K562 (cell line): ENCODE data around the gene TMEM132D.

Experiments used
- CHD4 ChIP-seq: fragments of 200-600 bp; sonication (generic); IDR thresholded peaks from 3 replicates; pipeline ENCODE4 v1.6.1; 2012; ENCODE audit warnings: low read depth, mild to moderate bottlenecking, mixed read lengths, low read length, inconsistent platforms; ENCODE audit not compliant: insufficient read depth, insufficient replicate concordance, poor library complexity, severe bottlenecking
- CTCF ChIP-seq, 3 experiments: IDR thresholded peaks in 2 of 3; conservative IDR thresholded peaks in 1 of 3; 2 replicates each; pipeline ENCODE4 v1.5.1; 2011 to 2012; ENCODE audit warnings: low read length in 3 of 3, mild to moderate bottlenecking in 3 of 3, control low read depth in 2 of 3, improper control_type of control experiment in 1 of 3, inconsistent platforms in 1 of 3, low read depth in 1 of 3, mixed read lengths in 1 of 3, moderate library complexity in 1 of 3; ENCODE audit not compliant: insufficient read depth in 2 of 3
- ETS1 ChIP-seq: conservative IDR thresholded peaks from 2 replicates; pipeline ENCODE4 v1.6.1; 2011; ENCODE audit warnings: low read depth, mild to moderate bottlenecking, low read length; ENCODE audit not compliant: control insufficient read depth
- FOS ChIP-seq: IDR thresholded peaks from 3 replicates; pipeline ENCODE4 v1.6.1; 2011; ENCODE audit not compliant: insufficient read length; ENCODE audit errors: extremely low read depth
- HMGXB4 ChIP-seq: sonication (generic); formaldehyde crosslinking; IDR thresholded peaks from 2 replicates; pipeline ENCODE4 v1.8.1; 2023; ENCODE audit warnings: mild to moderate bottlenecking, missing genetic modification reagents
- MAX ChIP-seq: sonication (generic); formaldehyde crosslinking; IDR thresholded peaks from 2 replicates; pipeline ENCODE4 v1.9.0; 2022; ENCODE audit warnings: mild to moderate bottlenecking, missing genetic modification reagents
- NR3C1 ChIP-seq: sonication (generic); formaldehyde crosslinking; IDR thresholded peaks from 2 replicates; pipeline ENCODE4 v1.8.1; 2022; ENCODE audit warnings: missing genetic modification reagents
- SMC3 ChIP-seq: conservative IDR thresholded peaks from 2 replicates; pipeline ENCODE4 v1.6.1; 2011; ENCODE audit warnings: low read depth, low read length, improper control_type of control experiment; ENCODE audit not compliant: insufficient read depth
- SP1 ChIP-seq: sonication (generic); formaldehyde crosslinking; IDR thresholded peaks from 2 replicates; pipeline ENCODE4 v1.8.1; 2022; ENCODE audit warnings: mild to moderate bottlenecking, missing genetic modification reagents
- TRIM25 ChIP-seq: fragments of 450-650 bp; IDR thresholded peaks from 2 replicates; pipeline ENCODE4 v1.7.0; 2016; ENCODE audit warnings: borderline replicate concordance
- ZFP30 ChIP-seq: fragments of 250-450 bp; sonication (Bioruptor Pico); IDR thresholded peaks from 2 replicates; pipeline ENCODE4 v1.8.0; 2022; ENCODE audit warnings: moderate library complexity, mild to moderate bottlenecking, inconsistent platforms, borderline replicate concordance
- ZNF12 ChIP-seq: sonication (generic); formaldehyde crosslinking; IDR thresholded peaks from 2 replicates; pipeline ENCODE4 v1.4.0; 2020; ENCODE audit warnings: mild to moderate bottlenecking, missing genetic modification reagents
- ZNF740 ChIP-seq, 3 experiments: fragments of 200-800 bp in 1 of 3; sonication (Bioruptor generic) in 1 of 3; sonication (generic) in 1 of 3; formaldehyde crosslinking in 1 of 3; IDR thresholded peaks; 2 replicates each; pipeline versions ENCODE4 v1.6.1 to v1.8.0; 2016 to 2022; ENCODE audit warnings: mild to moderate bottlenecking in 2 of 3, missing compliant biosample characterization in 2 of 3, missing genetic modification characterization in 2 of 3, missing genetic modification reagents in 1 of 3

- TF ChIP-seq CTCF (IDR thresholded peaks at IDR 0.05 in 2 of 3, conservative IDR thresholded peaks at IDR 0.05 in 1 of 3; ENCODE audit: insufficient read depth in 2 of 3, low read depth in 1 of 3, low read length in 3 of 3), result no peak
- no peak for TF ChIP-seq ZNF12 (CRISPR knock-in tag)
- no peak for TF ChIP-seq ETS1
- no peak for TF ChIP-seq SMC3
- no peak for TF ChIP-seq ZNF740 (CRISPR knock-in tag; IDR thresholded peaks at IDR 0.05)
- TF ChIP-seq ZNF740 (tag; IDR thresholded peaks at IDR 0.05), result no peak
- no peak for TF ChIP-seq CHD4
- TF ChIP-seq HMGXB4 (CRISPR knock-in tag), result no peak
- TF ChIP-seq ZFP30 (CRISPR knock-in tag), result no peak
- no peak for TF ChIP-seq TRIM25
- no peak for TF ChIP-seq FOS
- TF ChIP-seq SP1 (CRISPR knock-in tag), result no peak
- no peak for TF ChIP-seq MAX (CRISPR knock-in tag)
- TF ChIP-seq NR3C1 (CRISPR knock-in tag), result no peak
Observed at GRCh38 chr12:129641926-129642325, 261.9 kb downstream of the TMEM132D start.
